Measurements from ENCODE around the gene ZNF425.
A peak's percentile ranks its signal among the peaks of the same experiment; 100 is the strongest.

The ZNF425 gene

GRCh38 chr7:149130572-149131198 lies 4.6 kb upstream of the ZNF425 start:
- no peak overlapping the region for H3K4me3 ChIP-seq (ENCODE audit: low read depth, low read length)
- DNase-seq (ENCODE audit: low read depth), result no peak
- TF ChIP-seq CTCF (IDR thresholded peaks at IDR 0.05; ENCODE audit: control insufficient read depth, extremely low read depth, insufficient read depth), result no peak

GRCh38 chr7:149126662-149127266 lies 640 bp upstream of the ZNF425 start:
- DNase-seq (ENCODE audit: low read depth), result no peak
- H3K4me3 ChIP-seq (ENCODE audit: low read depth, low read length), result peak overlapping the region; percentile 94
- TF ChIP-seq CTCF (IDR thresholded peaks at IDR 0.05; ENCODE audit: control insufficient read depth, extremely low read depth, insufficient read depth), result no peak

- no peak for TF ChIP-seq CTCF (IDR thresholded peaks at IDR 0.05; ENCODE audit: control insufficient read depth, extremely low read depth, insufficient read depth)
- H3K4me3 ChIP-seq (ENCODE audit: low read depth, low read length), result peak overlapping the region; percentile 94
- DNase-seq (ENCODE audit: low read depth), result no peak
These were observed 798 bp downstream of the ZNF425 start for GRCh38 chr7:149125189-149125862.

DNA sequence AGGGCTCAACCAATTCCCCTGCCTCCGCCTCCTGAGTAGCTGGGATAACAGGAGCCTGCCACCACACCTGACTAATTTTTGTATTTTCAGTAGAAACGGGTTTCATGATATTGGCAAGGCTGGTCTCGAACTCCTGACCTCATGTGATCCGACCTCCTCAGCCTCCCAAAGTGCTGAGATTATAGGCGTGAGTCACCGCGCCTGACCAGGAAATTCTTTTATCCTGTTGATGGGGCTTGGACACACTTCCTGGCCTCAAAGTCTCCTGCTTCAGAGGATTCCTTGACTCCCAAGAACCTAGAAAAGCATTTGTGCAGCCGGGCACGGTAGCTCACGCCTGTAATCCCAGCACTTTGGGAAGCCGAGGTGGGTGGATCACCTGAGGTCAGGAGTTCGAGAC lies 16.2 kb downstream of the ZNF425 start:
- no peak overlapping the region for H3K4me3 ChIP-seq (ENCODE audit: low read depth, low read length)
- TF ChIP-seq CTCF (IDR thresholded peaks at IDR 0.05; ENCODE audit: control insufficient read depth, extremely low read depth, insufficient read depth), result no peak
- DNase-seq (ENCODE audit: low read depth), result no peak

DNA sequence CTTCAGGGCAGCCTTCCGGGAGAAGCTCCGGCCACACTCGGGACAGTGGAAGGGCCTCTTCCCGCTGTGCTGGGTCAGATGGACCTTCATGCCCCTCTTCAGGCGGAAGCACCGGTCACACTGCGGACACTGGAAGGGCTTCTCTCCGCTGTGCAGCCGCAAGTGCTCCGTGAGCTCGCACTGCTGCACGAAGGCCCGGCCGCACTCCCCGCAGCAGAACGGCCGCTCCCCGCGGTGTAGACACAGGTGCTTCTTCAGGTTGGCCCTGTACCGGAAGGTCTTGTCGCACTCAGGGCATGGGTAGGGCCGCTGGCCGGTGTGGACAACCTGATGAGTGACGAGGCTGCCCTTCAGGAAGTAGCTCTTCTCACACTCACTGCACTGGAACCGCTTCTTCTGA lies 21.4 kb downstream of the ZNF425 start:
- no peak for TF ChIP-seq CTCF (IDR thresholded peaks at IDR 0.05; ENCODE audit: control insufficient read depth, extremely low read depth, insufficient read depth)

DNA sequence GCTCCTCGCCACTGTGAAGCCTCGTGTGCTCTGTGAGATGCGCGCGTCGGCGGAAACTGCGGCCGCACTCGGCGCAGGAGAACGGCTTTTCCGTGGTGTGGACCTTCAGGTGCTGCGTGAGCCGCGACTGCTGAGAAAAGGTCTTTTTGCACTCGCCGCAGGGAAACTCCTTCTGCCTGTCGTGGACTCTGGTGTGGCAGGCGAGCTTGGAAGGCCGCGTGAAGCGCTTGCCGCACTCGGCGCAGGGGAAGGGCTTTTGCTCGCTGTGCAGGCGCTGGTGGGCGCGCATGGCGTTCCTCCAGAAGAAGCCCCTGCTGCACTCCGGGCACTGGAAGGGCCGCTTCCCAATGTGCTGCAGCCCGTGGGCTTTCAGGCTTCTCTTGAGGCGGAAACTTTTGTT lies 21.9 kb downstream of the ZNF425 start:
- no peak for TF ChIP-seq CTCF (IDR thresholded peaks at IDR 0.05; ENCODE audit: control insufficient read depth, extremely low read depth, insufficient read depth)
- H3K4me3 ChIP-seq (ENCODE audit: low read depth, low read length), result no peak overlapping the region
- no peak for DNase-seq (ENCODE audit: low read depth)

More for the DNA sequence above, 21.4 kb downstream of the ZNF425 start:
- no peak for DNase-seq (ENCODE audit: low read depth)
- H3K4me3 ChIP-seq (ENCODE audit: low read depth, low read length), result no peak overlapping the region

All from LNCaP clone FGC (cell line).